Hematopoietic multipotent progenitor cell treated with erythropoietin and hydrocortisone succinate and interleukin-3 and kit ligand, for 4 days (in vitro differentiated cells): ENCODE data around the gene DYNC2LI1.

Source experiments
- DNase-seq: peaks from one replicate; pipeline ENCODE4 v3.0.0-alpha.2; 2015

The DYNC2LI1 gene

GRCh38 chr2:43764086-43764705 is 9.6 kb upstream of the DYNC2LI1 start:
- no peak for DNase-seq

- no peak for DNase-seq
Measured at GRCh38 chr2:43766006-43766405, 7.8 kb upstream of the DYNC2LI1 start.

DNA sequence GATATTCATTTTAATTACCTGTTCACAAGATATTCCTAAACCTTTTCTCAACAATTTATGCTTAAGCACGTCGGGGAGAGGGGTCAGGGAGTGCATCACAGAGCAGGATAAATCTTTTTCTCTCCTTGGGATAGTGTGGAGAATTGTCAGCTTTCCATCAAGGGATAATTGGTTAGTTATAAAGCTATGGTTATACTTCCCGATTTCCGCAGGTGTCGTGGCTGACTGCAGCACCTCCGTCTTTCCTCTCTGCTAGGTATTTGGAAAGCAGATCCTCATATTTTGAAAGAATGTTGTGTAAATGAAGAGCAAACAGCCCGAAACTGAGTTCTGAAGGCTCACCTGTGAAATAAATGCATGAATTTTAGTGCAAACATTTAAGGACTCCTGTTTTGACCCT is 778 bp downstream of the DYNC2LI1 start:
- no peak for DNase-seq

GRCh38 chr2:43776324-43776723 is 2.5 kb downstream of the DYNC2LI1 start:
- no peak for DNase-seq

DNA sequence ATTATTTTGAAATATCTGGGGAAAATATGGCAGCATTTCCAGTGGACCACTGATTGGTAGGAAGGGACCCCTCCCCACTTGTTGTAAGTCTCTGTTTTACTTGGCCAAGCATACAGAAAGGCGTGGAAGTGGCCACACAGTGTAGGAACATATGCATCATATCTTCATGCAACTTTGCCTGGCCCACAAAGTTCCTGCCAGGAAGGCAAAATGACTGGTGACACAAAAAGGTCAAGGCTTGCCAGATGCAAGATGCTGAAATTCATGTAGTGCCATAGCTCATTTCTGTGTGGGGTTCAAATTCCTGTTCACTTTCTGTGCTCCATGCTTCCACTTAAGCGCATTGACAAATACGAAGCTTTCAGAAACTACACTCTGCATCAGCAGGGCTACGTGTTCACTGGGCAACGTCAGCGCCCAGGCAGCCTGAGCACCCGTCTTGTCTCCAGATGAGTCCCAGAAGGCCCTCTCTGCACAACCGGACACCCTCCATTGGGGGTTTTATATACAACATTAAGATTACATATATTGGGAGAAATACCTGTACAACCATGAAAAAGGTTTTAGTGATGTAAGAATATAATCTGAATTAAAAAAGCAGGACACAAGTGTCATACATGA is 3.6 kb downstream of the DYNC2LI1 start:
- no peak for DNase-seq

GRCh38 chr2:43778233-43778632 is 4.4 kb downstream of the DYNC2LI1 start:
- DNase-seq = no peak

DNA sequence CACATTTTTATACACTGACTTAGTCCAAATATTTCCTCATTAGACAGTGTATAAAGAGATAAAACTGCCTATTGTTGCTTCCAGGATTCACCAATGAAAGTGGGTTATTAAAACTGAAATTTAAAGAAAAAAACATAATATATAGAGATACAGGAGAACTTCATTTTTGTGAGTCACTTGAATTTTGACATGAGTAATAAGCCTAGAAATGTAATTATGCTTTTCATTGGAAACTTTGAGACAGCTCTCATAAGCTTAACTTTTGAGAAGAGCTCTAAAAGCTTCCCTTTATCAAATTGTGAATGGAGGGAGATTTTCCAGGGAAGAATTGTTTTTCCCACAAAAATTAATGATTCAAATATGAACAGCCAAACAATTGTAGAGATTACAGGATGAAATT is 14.1 kb downstream of the DYNC2LI1 start:
- no peak for DNase-seq

DNA sequence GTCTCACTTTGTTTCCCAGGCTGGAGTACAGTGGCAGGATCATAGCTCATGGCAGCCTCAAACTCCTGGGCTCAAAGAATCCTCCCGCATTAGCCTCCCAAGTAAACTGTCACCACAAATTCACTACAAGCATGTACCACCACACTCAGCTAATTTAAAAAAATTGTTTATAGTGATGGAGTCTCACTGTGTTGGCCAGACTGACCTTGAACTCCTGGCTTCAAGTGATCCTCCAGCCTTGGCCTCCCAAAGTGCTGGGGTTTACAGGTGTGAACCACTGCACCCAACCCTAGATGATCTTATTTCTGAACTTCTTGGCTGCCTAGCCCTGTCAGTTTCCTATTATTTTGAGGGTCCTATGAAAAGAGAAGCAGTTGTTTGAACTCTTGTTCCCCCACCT is 14.8 kb downstream of the DYNC2LI1 start:
- no peak for DNase-seq

DNA sequence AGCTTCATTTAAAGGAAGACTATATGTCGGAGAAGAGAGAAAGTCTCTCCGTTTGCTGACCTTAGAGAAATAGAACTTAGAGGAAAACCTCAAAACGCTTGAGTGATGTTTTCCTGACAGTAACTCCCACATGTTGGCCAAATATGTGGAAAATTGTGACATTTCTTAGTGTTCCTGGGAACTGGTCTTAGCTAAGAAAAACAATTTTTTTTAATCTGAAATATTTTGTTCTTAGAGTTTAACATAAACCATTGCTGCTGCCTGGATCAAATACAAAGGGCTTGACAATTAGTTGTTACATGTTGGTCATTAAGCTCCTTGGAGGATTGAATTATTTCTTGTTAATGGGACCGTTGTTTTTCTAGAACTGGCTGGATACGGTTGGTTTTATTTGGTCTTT is 16.3 kb downstream of the DYNC2LI1 start:
- DNase-seq = no peak

GRCh38 chr2:43791035-43791765 is 17.4 kb downstream of the DYNC2LI1 start:
- no peak for DNase-seq

DNA sequence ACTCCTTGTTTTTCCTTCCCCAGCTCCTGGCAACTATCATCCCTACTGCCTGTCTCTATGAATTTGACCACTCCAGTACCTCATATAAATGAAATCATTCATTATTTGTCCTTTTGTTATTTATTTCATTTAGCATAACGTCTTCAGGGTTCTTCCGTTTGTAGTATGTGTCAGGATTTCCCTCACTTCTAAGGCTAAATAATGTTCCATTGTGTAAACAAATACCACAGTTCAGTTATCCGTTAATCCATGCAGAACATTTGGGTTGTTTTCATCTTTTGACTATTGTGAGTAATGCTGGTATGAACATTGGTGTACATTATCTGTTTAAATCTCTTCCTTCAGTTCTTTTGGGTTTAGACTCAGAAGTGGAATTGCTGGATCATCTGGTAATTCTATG is 18.8 kb downstream of the DYNC2LI1 start:
- DNase-seq = no peak

GRCh38 chr2:43794956-43795355 is 21.1 kb downstream of the DYNC2LI1 start:
- no peak for DNase-seq

- no peak for DNase-seq
Measured at GRCh38 chr2:43796206-43796605, 22.4 kb downstream of the DYNC2LI1 start.

GRCh38 chr2:43798300-43798699 is 24.5 kb downstream of the DYNC2LI1 start:
- peak; percentile 26 for DNase-seq

DNA sequence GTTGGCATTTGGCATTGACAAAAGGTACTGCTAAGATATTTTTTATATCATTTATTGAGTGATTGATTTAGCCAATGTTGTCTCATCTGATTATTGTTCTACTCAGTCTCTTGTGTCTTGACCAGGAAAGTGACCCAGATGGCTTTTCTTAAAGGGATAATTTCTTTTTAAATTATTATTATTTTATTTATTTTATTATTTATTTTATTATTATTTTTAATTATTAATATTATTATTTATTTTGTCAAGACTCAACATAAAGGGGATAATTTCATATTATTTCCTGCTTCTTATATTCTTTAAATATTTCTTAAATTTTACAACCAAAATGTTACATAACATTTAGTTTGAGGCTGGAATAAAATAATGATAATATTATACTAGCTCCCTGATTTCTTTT is 27.1 kb downstream of the DYNC2LI1 start:
- no peak for DNase-seq

GRCh38 chr2:43802135-43802534 is 28.3 kb downstream of the DYNC2LI1 start:
- DNase-seq = no peak

DNA sequence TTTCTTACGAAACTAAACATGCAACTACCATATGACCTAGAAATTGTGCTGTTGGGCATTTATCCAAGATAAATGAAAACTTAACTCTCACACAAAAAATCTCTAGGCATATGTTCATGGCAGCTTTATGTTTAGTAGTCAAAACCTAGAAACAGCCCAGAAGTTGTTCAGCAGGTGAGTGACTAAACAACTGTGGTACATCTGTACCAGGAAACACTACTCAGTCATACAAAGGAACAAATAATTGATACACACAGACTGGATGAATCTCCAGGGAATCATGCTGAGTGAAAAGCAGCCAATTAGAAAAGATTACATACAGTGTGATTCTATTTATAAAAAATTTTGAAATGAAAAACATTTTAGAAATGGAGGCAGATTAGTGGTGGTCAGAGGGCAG is 29.3 kb downstream of the DYNC2LI1 start:
- no peak for DNase-seq

GRCh38 chr2:43806719-43807031 is 32.8 kb downstream of the DYNC2LI1 start:
- no peak for DNase-seq

- no peak for DNase-seq
Measured at GRCh38 chr2:43810452-43810851, 36.6 kb downstream of the DYNC2LI1 start.

GRCh38 chr2:43810888-43811287 is 37.0 kb downstream of the DYNC2LI1 start:
- DNase-seq = no peak

GRCh38 chr2:43812006-43812405 is 38.2 kb downstream of the DYNC2LI1 start:
- no peak for DNase-seq

GRCh38 chr2:43812947-43813346 is 39.1 kb downstream of the DYNC2LI1 start:
- no peak for DNase-seq

- no peak for DNase-seq
Measured at GRCh38 chr2:43814711-43815110, 40.9 kb downstream of the DYNC2LI1 start.

- peak; percentile 70 for DNase-seq
Measured at GRCh38 chr2:43818761-43819160, 44.9 kb downstream of the DYNC2LI1 start.
